Stimulated activated CD4-positive, alpha-beta T cell treated with anti-CD3 and anti-CD28 coated beads, Interleukin-15, amount 100 ng/mL, for 1 hour (primary cell): Measurements from ENCODE around the gene RBM41.

ENCODE experiments used
- DNase-seq, 2 donors: peaks; one replicate each; pipeline ENCODE4 v3.0.0-alpha.2; 2020; ENCODE audit warnings: low read depth in 1 of 2, low spot score in 1 of 2

RBM41 gene

DNA sequence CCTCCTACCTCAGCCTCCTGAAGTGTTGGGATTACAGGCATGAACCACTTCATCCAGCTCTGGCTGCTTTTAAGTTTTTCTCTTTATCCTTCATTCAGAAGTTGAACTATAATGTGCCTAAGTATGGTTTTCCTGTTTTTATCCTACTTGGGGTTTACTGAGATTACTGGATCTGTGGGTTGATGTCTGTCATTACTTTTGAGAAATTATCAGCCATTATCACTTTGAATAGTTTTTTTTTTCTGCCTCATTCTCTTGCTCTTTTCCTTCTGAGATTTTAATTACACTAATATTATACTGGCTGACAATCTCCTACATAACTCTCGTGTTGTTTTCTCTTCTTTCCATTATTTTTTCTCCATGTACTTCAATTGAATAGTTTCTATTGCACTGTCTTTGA is 71.0 kb downstream of the RBM41 start:
- DNase-seq: no peak

DNA sequence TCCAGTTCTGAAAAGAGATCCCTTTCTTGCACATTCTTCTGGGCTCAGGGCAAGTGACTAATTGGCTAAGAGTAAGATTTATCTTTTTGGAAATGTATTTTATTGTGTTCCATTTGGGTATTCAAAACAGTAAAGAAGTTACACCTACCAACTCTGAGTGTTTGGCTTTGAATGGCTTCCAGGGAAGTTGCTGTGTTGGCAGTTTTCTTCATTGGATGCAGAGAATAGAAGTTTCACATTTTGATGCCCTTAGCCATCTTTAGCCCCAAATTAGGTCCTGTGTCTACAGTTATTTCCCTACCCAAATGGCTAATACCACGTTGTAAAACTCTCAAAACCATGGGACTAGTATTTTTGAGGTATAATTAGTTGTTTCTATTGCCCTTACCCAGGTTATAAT is 88.9 kb downstream of the RBM41 start:
- DNase-seq: no peak

DNA sequence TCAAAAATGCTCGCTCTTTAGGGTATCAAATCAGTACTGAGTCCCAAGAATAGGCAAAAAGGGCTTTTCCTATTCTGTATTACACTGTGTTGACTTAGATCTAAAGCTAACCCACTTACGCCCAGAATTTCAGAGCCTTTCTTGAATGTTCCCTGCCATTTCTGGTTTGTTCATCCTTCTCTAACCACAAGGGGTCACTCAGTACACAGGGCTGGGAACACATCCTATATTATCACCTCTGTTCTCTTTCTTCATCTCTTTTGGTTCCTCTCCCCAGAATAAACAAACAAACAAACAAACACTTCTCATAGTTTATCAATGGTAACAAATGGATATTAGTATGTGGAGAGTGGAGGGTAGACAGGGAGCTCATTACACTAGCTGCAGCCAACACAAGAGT is 93.1 kb downstream of the RBM41 start:
- DNase-seq: no peak

DNA sequence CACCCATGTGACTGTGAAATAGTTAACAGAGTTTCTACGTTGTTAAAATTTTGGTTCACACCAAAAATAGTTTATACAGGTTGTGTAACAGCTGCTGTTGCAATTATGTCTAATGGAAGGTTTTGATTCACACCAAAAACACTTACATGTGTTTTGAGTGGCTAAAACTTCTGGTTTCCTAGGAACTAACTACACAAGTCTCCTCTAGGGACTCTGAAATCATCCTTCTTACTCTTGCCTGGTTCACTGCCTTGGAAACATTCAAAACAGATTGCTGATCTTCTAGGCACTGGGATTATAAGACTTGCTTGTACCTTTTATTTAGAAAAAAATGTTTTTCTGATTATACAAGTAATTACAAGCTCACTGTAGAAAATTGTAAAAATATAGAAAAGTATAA is 103.7 kb downstream of the RBM41 start:
- no peak for DNase-seq
